ENCODE results near the gene PLCB3. TPM values are rescaled to one million over a fixed set of nuclear protein-coding genes. Genes with fewer than 3 reads are reported as not detected.

The PLCB3 gene
- total and polyA plus RNA-seq, 2 experiments from 2014 or later: 28.1 to 103 TPM

DNA sequence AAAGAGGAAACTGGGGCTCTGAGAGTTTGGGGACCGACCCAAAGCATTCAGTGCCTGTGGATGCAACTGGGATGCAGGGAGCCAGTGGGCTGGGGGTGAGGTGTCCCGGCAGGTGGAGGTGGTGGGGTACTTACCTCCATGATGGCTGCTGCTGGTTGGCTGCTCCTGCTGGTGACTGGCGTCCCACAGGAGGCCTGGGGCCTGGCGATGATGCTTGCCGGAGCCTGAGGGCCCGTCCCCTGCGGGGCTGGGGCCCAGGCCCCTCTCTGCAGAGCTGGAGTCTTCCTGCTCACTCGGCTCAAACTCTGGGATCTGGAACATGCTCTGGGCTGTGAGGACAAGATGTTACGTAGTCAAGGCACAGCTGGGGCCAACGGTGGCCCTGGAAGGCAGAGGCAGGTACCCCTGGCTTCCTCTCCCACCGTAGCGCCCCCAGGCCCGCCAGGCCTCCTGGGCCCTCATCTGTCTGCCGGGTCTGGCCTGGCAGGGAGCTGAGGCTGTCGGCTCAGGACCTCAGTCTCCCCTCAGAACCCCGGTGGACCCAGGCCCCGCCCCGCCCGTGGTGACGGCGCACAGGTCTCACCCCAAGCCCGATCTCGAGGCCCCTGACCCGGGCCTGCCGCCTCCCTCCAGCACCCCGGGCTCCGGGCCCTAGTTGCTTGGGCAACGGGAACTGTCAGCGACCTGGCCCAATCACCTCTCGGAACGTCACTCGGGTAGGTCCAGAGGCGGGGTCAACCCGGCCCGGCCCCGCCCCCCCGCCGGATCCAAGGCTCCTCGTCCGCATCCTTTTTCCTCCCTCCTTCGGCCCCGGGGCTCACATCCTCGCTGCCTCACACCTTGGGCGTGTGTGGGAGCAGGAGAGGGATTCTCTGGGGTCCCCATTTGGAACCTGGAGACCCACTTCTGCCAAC lies 33.0 kb downstream of the PLCB3 start, which contains the start of gene BAD:
Gene BAD, minus strand, starts transcription at position 618 of the 914 bp plus-strand sequence. Its CDS starts 297 bp downstream, at position 321.
- peak within 1 kb of the TSS; percentile 99 for H3K4me2 ChIP-seq
- H3K27me3 ChIP-seq (ENCODE audit: insufficient read depth): peaks cover 15% of the 10 kb centered on the region
- H3K9me2 ChIP-seq (ENCODE audit: insufficient read depth): no peaks in the 10 kb centered on the region
- H3K36me3 Mint-ChIP-seq (ENCODE audit: low read depth): peaks cover 10% of the 10 kb centered on the region; the same call in 2 of the 3 replicates
- peaks cover 6% of the 10 kb centered on the region; the same call in 1 of the 2 replicates for H3F3A ChIP-seq (replicated peaks; ENCODE audit: low read depth)
- no peaks in the 10 kb centered on the region; the same call in 1 of the 2 replicates for H4K20me1 ChIP-seq (replicated peaks; ENCODE audit: insufficient read depth)
- no peaks in the 10 kb centered on the region for H3K79me2 ChIP-seq (replicated peaks; ENCODE audit: insufficient read depth)
- H3K4me3 ChIP-seq: peak within 1 kb of the TSS; percentile 95
- H3K27ac Mint-ChIP-seq: no peak within 1 kb of the TSS; the same call in 1 of the 2 replicates
- TF ChIP-seq POLR2AphosphoS5 (IDR thresholded peaks at IDR 0.05; ENCODE audit: low read depth) (peak; percentile 65), CREB1 (CRISPR knock-in tag; IDR thresholded peaks at IDR 0.05; ENCODE audit: low read depth) (peak; percentile 93)
- TF ChIP-seq, protein P1, sequence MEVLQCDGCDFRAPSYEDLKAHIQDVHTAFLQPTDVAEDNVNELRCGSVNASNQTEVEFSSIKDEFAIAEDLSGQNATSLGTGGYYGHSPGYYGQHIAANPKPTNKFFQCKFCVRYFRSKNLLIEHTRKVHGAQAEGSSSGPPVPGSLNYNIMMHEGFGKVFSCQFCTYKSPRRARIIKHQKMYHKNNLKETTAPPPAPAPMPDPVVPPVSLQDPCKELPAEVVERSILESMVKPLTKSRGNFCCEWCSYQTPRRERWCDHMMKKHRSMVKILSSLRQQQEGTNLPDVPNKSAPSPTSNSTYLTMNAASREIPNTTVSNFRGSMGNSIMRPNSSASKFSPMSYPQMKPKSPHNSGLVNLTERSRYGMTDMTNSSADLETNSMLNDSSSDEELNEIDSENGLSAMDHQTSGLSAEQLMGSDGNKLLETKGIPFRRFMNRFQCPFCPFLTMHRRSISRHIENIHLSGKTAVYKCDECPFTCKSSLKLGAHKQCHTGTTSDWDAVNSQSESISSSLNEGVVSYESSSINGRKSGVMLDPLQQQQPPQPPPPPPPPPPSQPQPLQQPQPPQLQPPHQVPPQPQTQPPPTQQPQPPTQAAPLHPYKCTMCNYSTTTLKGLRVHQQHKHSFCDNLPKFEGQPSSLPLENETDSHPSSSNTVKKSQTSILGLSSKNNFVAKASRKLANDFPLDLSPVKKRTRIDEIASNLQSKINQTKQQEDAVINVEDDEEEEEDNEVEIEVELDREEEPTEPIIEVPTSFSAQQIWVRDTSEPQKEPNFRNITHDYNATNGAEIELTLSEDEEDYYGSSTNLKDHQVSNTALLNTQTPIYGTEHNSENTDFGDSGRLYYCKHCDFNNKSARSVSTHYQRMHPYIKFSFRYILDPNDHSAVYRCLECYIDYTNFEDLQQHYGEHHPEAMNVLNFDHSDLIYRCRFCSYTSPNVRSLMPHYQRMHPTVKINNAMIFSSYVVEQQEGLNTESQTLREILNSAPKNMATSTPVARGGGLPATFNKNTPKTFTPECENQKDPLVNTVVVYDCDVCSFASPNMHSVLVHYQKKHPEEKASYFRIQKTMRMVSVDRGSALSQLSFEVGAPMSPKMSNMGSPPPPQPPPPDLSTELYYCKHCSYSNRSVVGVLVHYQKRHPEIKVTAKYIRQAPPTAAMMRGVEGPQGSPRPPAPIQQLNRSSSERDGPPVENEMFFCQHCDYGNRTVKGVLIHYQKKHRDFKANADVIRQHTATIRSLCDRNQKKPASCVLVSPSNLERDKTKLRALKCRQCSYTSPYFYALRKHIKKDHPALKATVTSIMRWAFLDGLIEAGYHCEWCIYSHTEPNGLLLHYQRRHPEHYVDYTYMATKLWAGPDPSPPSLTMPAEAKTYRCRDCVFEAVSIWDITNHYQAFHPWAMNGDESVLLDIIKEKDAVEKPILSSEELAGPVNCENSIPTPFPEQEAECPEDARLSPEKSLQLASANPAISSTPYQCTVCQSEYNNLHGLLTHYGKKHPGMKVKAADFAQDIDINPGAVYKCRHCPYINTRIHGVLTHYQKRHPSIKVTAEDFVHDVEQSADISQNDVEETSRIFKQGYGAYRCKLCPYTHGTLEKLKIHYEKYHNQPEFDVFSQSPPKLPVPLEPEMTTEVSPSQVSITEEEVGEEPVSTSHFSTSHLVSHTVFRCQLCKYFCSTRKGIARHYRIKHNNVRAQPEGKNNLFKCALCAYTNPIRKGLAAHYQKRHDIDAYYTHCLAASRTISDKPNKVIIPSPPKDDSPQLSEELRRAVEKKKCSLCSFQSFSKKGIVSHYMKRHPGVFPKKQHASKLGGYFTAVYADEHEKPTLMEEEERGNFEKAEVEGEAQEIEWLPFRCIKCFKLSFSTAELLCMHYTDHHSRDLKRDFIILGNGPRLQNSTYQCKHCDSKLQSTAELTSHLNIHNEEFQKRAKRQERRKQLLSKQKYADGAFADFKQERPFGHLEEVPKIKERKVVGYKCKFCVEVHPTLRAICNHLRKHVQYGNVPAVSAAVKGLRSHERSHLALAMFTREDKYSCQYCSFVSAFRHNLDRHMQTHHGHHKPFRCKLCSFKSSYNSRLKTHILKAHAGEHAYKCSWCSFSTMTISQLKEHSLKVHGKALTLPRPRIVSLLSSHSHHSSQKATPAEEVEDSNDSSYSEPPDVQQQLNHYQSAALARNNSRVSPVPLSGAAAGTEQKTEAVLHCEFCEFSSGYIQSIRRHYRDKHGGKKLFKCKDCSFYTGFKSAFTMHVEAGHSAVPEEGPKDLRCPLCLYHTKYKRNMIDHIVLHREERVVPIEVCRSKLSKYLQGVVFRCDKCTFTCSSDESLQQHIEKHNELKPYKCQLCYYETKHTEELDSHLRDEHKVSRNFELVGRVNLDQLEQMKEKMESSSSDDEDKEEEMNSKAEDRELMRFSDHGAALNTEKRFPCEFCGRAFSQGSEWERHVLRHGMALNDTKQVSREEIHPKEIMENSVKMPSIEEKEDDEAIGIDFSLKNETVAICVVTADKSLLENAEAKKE (CRISPR knock-in tag; IDR thresholded peaks at IDR 0.05): no peak
- no peaks in the 10 kb centered on the region for H3K36me3 ChIP-seq (ENCODE audit: insufficient read depth)
- H3K27me3 Mint-ChIP-seq (ENCODE audit: insufficient read depth, low read depth, poor library complexity): peaks cover 21% of the 10 kb centered on the region
- H3K9me3 Mint-ChIP-seq: no peaks in the 10 kb centered on the region
- peak within 1 kb of the TSS; percentile 81 for H3K4me3 Mint-ChIP-seq
- peak within 1 kb of the TSS; percentile 84; the same call in 1 of the 2 replicates for H3K27ac ChIP-seq (ENCODE audit: low read depth)
- H3K4me1 Mint-ChIP-seq: peaks cover 8% of the 10 kb centered on the region
- ATAC-seq (peak; percentile 92), DNase-seq (ENCODE audit: low spot score) (peak; percentile 98)
- peak within 1 kb of the TSS; percentile 98 for H2AFZ ChIP-seq
- H3K4me1 ChIP-seq (ENCODE audit: insufficient read depth): peaks cover 8% of the 10 kb centered on the region
